Activated CD8-positive, alpha-beta memory T cell treated with anti-CD3 and anti-CD28 coated beads, Interleukin-2, amount 50 U/mL, for 1 hour (primary cell): ENCODE measurements around the gene SSBP3.

Experiments
- DNase-seq: peaks from one replicate; pipeline ENCODE4 v3.0.0-alpha.2; 2020; ENCODE audit errors: extremely low read depth

SSBP3 gene

GRCh38 chr1:54266908-54267307, 139.3 kb downstream of the SSBP3 start:
- no peak for DNase-seq

- DNase-seq: no peak
Measured at GRCh38 chr1:54266195-54266594, 140.0 kb downstream of the SSBP3 start.

GRCh38 chr1:54265659-54266058, 140.5 kb downstream of the SSBP3 start:
- no peak for DNase-seq

GRCh38 chr1:54265126-54265525, 141.1 kb downstream of the SSBP3 start:
- no peak for DNase-seq

GRCh38 chr1:54263601-54264226, 142.5 kb downstream of the SSBP3 start:
- no peak for DNase-seq

GRCh38 chr1:54262244-54262643, 143.9 kb downstream of the SSBP3 start:
- DNase-seq: no peak

- DNase-seq: no peak
Measured at GRCh38 chr1:54260810-54261209, 145.4 kb downstream of the SSBP3 start.

GRCh38 chr1:54259546-54260140, 146.6 kb downstream of the SSBP3 start:
- DNase-seq: no peak

GRCh38 chr1:54257876-54258275, 148.3 kb downstream of the SSBP3 start:
- DNase-seq: no peak

- no peak for DNase-seq
Measured at GRCh38 chr1:54257346-54257620, 148.9 kb downstream of the SSBP3 start.

- no peak for DNase-seq
Measured at GRCh38 chr1:54256522-54257345, 149.5 kb downstream of the SSBP3 start.

GRCh38 chr1:54255026-54255702, 151.0 kb downstream of the SSBP3 start:
- no peak for DNase-seq

GRCh38 chr1:54254055-54254454, 152.1 kb downstream of the SSBP3 start:
- no peak for DNase-seq

- no peak for DNase-seq
Measured at GRCh38 chr1:54253480-54253879, 152.7 kb downstream of the SSBP3 start.

GRCh38 chr1:54252371-54252936, 153.7 kb downstream of the SSBP3 start:
- DNase-seq: no peak

- no peak for DNase-seq
Measured at GRCh38 chr1:54250670-54251069, 155.5 kb downstream of the SSBP3 start.

GRCh38 chr1:54249819-54250435, 156.3 kb downstream of the SSBP3 start:
- DNase-seq: no peak

GRCh38 chr1:54248966-54249365, 157.2 kb downstream of the SSBP3 start:
- DNase-seq: no peak

GRCh38 chr1:54247863-54248515, 158.2 kb downstream of the SSBP3 start:
- DNase-seq: no peak

- no peak for DNase-seq
Measured at GRCh38 chr1:54246116-54246721, 160.0 kb downstream of the SSBP3 start.

- no peak for DNase-seq
Measured at GRCh38 chr1:54245501-54245900, 160.7 kb downstream of the SSBP3 start.
